ENCODE measurements around the gene PRR33. TPM values are rescaled to one million over a fixed set of nuclear protein-coding genes. Genes with fewer than 3 reads are reported as not detected.

Gene PRR33
- total and polyA plus RNA-seq, 2 donors (not counting 3 experiments of a cell fraction or from before 2014, with no cell fraction given) = not detected

- no peak overlapping the region for H3K27ac ChIP-seq (ENCODE audit: insufficient read depth, low read depth, low read length)
- TF ChIP-seq MAX (IDR thresholded peaks at IDR 0.05; ENCODE audit: insufficient read depth, insufficient read length) = no peak
- no peak for TF ChIP-seq POLR2A (IDR thresholded peaks at IDR 0.05; ENCODE audit: low read depth, low read length)
- no peak for TF ChIP-seq POLR2AphosphoS5 (IDR thresholded peaks at IDR 0.05; ENCODE audit: insufficient read depth, low read depth, low read length)
- TF ChIP-seq CTCF (IDR thresholded peaks at IDR 0.05; ENCODE audit: extremely low read depth in 1 of 2, insufficient read depth in 1 of 2, low read depth in 1 of 2, low read length in 2 of 2) = no peak
- TF ChIP-seq GATA2 (IDR thresholded peaks at IDR 0.05; ENCODE audit: insufficient read depth, insufficient read length, low read depth, low read length) = no peak
- TF ChIP-seq JUN (IDR thresholded peaks at IDR 0.05; ENCODE audit: borderline replicate concordance, insufficient read depth, insufficient read length, low read depth) = no peak
- no peak for TF ChIP-seq EZH2 (IDR thresholded peaks at IDR 0.05; ENCODE audit: borderline replicate concordance, low read depth, low read length, severe bottlenecking)
- no peak for TF ChIP-seq MYC (IDR thresholded peaks at IDR 0.05; ENCODE audit: low read depth, low read length)
- no peak for TF ChIP-seq FOS (IDR thresholded peaks at IDR 0.05; ENCODE audit: borderline replicate concordance, insufficient read depth, low read length)
- no peak overlapping the region for H3K9ac ChIP-seq (replicated peaks; ENCODE audit: extremely low read depth, insufficient read depth, low read length)
- H3K9me1 ChIP-seq (replicated peaks; ENCODE audit: control insufficient read depth, extremely low read depth, insufficient read depth, low read length) = no peaks in the 10 kb centered on the region
- FAIRE-seq = no peak
- no TSS peak for BruUV-seq (replicated peaks)
- ChIA-PET POLR2A (no interaction called here), CTCF (no interaction called here)
- H3K79me2 ChIP-seq (ENCODE audit: control insufficient read depth, insufficient read depth, low read length) = no peaks in the 10 kb centered on the region
- peak overlapping the region; percentile 34 for H2AFZ ChIP-seq (ENCODE audit: low read depth, low read length)
- H3K4me1 ChIP-seq (ENCODE audit: control insufficient read depth, extremely low read depth, insufficient read depth, low read length) = no peaks in the 10 kb centered on the region
- dilution Hi-C loops (cut with MboI; ENCODE audit: extremely low pct_ligation_motif_present, low sequenced_read_pairs) (no loop called here), intact Hi-C loops (cut with micrococcal nuclease) (no loop called here)
- no peak overlapping the region for H3K4me2 ChIP-seq (ENCODE audit: insufficient read depth, low read length)
- no peaks in the 10 kb centered on the region for H3K36me3 ChIP-seq (ENCODE audit: control insufficient read depth in 2 of 2, extremely low read depth in 1 of 2, insufficient read depth in 2 of 2, low read length in 2 of 2)
- no peaks in the 10 kb centered on the region for H3K27me3 ChIP-seq (ENCODE audit: control insufficient read depth in 2 of 2, insufficient read depth in 2 of 2, low read length in 2 of 2)
- no peak for DNase-seq (ENCODE audit: low read depth, low spot score)
- no peaks in the 10 kb centered on the region for H3K9me3 ChIP-seq (replicated peaks; ENCODE audit: control insufficient read depth, insufficient read depth, low read length)
- H3K4me3 ChIP-seq (replicated peaks in 1 of 3; ENCODE audit: insufficient read depth in 1 of 3, low read depth in 1 of 3, low read length in 3 of 3) = no peak overlapping the region
- H4K20me1 ChIP-seq (replicated peaks; ENCODE audit: control insufficient read depth, extremely low read depth, insufficient read depth, low read length) = no peaks in the 10 kb centered on the region
Measured at GRCh38 chr11:1845095-1845429, 46.6 kb downstream of the PRR33 start.
